NCI-H128 (cell line): ENCODE results near the gene CYP46A1.
A peak's percentile ranks its signal among the peaks of the same experiment; 100 is the strongest.

Source experiments
- DNase-seq: peaks from one replicate; lab custom pipeline; 2025; ENCODE audit not compliant: unreplicated experiment; lab: John Stamatoyannopoulos, UW

CYP46A1 gene

GRCh38 chr14:99673305-99674063 lies 10.6 kb upstream of the CYP46A1 start:
- DNase-seq: no peak

DNA sequence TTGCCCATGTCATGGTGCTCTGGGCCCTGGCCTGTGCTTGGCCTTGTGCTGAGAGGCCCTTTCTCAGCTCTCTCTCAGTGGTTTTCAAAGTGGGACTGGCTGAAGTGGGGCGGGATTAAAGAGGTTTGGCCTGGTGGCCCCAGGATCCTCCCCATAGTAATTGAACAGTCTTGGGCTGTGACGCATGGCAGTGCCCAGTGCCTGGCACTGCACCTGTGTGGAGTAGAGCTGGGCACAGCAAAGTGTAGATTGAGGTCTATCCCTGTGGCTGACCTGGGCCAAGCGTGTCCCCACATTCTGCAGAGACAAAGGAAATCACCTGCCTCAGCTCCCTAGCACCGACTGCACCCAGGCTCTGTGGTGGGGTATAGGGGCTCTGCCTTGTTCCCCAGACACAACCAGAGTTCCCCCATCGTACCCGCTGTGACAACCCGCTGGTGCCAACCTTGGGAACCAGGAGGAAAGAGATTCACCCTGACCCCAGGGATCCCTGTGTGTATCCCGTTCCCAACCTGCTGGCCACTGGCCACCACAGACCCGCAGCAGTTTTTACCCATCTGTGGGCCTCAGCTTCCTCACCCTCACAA lies 9.9 kb upstream of the CYP46A1 start:
- DNase-seq: no peak

DNA sequence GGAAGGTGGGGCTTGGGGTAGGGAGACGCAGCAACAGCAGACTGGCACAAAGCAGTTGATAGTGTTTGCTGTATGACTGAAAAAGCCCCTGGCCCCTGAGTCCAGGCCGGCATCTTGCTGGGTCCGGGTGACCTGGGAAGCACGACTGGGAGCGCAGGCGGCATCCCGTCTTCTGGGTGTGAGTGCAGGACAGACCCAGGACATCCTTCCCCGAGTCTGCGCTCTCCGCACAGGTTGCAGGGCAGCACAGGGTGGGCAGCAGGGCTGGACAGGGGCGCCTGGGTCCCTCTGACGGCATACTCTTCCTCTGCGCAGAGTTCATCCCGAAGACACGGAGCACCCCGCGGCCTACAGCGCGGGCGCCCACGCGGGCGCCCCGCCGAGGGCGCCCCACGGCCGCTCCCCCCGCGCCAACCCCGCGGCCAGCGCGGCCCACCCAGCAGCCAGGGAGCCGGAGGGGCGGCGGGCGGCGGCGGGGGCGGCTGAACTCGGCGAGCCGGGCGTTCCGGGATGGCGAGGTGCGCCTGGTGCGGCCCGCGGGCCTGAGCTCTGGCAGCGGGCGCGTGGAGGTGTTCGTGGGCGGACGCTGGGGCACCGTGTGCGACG lies 9.2 kb upstream of the CYP46A1 start:
- no peak for DNase-seq

GRCh38 chr14:99675382-99675835 lies 8.7 kb upstream of the CYP46A1 start:
- DNase-seq: no peak

GRCh38 chr14:99675951-99676350 lies 8.1 kb upstream of the CYP46A1 start:
- DNase-seq: no peak

GRCh38 chr14:99676657-99677056 lies 7.4 kb upstream of the CYP46A1 start:
- no peak for DNase-seq

DNA sequence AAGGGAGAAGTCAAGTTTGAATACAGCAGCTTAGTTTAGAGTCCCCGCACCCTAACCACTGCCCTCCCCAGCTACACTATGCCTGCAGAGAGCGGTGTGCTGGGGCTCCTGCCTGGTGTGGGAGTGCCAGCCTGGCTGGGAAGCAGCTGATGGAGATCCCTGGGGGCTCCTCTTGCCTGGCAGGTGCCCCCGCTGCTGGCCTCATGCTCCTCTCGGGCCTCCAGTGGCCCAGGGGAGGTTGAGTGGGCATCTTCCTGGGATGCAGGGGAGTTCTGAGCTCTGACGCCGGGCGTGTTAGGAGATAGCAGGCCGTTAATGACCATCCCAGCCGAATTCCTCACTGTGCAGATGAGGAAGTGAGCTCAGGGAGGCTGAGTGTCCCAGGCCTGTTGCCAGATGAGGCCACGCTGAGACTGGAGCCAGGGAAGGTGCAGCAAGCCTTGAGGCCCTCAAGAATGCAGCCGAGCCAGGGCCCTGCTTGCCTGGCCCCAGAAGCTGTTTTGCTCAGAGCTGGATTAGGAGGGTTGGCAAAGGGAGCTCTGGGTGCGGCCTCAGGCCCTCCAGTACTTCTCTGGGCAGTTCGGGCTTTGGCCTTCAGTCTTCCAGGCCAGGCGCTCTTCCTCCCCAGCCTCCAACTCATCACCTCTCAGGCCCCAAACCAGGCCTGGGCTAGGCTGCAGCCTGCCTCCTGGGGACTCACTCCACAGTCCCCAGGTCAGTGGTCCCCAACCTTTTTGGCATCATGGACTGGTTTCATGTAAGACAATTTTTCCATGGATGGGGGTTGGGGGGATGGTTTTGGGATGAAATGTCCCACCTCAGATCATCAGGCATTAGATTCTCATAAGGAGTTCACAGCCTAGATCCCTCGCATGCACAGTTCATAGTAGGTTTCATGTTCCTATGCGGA lies 6.6 kb upstream of the CYP46A1 start:
- no peak for DNase-seq

GRCh38 chr14:99678198-99678597 lies 5.9 kb upstream of the CYP46A1 start:
- no peak for DNase-seq

GRCh38 chr14:99679111-99679510 lies 5.0 kb upstream of the CYP46A1 start:
- no peak for DNase-seq

GRCh38 chr14:99679543-99679942 lies 4.6 kb upstream of the CYP46A1 start:
- DNase-seq: no peak

DNA sequence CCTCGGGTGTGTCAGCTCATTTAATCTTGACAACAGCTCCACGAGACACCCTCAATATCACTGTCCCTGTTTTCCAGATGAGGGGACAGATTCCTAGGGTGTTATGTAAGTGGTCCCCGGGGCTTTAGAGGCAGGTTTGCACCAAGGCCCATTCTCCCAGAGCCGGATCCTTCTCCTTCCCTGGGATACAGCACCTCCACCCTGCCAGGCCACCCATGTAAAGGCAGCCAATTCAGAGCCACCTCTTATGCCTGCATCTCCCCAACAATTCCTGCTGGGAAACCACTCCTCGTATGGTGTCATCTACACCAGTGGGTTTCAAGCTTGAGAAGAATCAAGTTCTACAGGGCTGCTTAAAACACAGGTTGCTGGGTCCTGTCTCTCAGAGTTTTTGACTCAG lies 4.1 kb upstream of the CYP46A1 start:
- DNase-seq: no peak

GRCh38 chr14:99681101-99681831 lies 2.8 kb upstream of the CYP46A1 start:
- DNase-seq: no peak

DNA sequence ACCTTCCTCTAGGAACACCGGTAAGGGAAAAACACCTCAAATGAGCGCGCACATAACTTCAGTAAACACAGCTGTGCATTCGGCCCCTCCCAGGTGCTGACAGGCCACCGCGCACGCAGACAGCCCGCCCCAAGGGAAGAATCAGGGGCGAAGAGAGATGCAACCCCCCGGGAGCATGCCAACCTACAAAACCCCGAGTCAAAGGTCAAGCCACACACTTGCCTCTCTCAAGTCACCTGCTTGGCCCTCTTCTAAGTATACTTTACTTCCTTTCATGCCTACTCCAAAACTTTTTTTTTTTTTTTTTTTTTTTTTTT lies 2.3 kb upstream of the CYP46A1 start:
- no peak for DNase-seq

DNA sequence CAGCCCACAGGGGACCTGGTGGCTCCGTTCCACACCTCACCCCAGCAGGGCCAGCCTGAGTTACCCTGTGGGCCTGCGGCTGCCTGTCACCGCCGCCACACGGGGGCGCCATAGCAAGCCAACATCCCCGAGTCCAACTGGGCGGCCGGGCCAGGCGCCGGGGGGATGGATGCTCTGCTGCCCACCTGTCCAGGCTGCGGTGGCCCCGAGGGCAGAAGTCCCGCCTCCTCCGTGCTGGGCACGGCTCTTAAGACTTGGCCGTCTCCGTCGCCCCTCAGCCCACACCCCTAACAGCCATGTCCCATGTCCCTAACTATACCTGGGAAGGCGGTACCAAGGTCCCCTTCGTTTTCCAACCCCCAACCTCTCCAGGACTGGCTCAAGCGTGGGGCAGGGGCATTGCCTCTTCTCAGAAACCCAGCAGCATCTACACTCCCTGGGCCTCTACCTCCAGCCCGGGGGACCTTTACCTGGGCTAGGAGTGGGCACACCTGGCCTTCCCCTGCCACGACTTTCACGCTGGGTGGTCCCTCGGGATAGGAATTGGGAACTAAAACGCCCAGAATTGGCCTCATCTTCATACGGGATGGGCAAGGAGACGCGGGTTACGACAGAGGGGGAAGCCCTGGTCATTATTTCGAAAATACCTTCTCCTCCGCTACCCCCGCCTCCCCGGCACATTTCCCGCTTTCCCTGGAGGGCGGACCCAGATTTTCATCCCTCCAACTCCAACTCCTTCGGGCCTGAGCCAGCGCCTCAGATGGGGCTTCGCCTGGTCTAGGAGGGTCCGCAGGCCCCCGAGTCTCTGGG lies 1.1 kb upstream of the CYP46A1 start:
- DNase-seq: peak; percentile 71

- no peak for DNase-seq
Measured at GRCh38 chr14:99684410-99684934, 374 bp downstream of the CYP46A1 start.

DNA sequence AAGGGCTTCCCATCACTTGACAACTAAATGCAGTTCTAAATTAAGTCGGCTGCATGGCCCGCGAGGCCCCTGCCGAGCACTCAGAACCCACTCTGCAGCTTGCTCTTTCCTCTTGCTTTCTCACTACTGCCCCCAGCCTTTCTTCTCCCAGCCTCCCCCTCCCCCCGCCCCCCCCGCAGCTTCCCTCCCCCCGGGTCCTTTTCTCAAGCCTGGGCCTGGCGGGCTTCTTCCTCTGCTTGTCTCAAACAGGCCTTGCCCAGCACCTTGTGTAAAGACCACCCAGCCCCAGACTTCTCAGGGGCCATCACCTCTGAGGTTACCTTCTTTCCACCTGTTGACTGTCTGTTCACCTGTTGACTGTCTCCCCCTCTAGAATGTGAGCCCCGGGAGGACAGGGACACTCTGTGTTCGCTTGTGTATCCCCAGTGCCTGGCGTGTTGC lies 1.1 kb downstream of the CYP46A1 start:
- no peak for DNase-seq

GRCh38 chr14:99685596-99685995 lies 1.5 kb downstream of the CYP46A1 start:
- DNase-seq: no peak

DNA sequence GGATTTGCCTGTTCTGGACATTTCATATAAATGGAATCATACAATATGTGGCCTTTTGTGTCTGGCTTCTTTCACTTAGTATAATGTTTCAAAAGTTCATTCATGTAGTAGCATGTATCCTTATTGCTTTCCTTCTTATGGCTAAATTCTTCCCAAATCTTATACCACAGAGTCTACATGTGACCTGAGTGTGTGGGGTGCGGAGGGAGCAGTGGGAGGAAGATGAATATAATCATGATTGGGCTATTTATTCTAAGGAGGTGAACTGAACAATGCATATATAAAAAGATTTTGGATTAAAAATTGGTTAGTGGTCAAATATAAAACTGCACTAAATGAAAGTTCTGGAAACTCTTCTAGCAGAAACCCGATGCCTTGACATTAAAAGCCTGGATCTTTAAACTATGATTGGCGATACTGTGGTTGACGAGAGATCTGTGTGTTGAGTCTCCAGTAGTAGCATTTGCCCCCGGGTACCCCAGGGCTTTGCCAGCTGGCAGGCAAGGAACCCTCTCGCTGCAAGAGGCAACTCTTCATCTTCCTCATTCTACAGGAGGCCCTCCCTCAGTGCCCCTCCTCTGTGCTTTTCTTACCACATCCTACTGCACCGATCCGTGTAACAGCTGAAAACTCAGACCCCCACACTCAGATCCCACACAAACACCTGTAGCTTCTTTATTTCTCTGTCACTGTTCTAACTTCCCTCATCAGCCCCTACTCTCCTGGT lies 2.6 kb downstream of the CYP46A1 start:
- DNase-seq: no peak
